Measurements from ENCODE around the gene ZIM2. TPM values are rescaled to one million over a fixed set of nuclear protein-coding genes. Genes with fewer than 3 reads are reported as not detected.

ZIM2 gene
- total and polyA plus RNA-seq, 2 experiments from 2014 or later = not detected

DNA sequence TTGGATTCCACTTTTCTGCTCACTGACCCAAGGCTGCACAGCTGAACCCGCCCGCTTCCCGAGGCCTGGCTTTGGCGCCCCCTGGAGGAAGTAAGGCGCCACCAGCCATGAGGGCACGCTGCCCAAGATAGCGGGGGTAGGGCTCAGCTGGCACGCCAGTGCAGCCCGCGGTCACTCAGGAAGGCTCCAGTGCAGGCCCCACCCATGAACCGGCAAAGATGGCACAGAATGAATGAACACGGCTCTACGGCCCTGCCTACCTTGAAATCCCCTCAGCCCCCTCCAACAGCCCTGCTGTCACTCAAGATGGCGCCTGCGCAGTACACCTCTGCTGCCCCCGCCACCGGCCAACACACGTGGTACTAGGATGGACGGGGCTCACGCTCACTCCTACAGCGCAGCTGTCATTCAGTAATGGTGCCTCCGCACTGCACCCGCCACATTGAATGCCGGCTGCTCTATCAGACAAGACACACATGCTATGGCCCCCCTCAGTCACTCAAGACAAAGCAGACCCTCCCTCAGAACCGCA, 3.0 kb downstream of the ZIM2 start:
- Histone ChIP-seq H3K27me3 (ENCODE audit: insufficient read depth) (no peaks in the 10 kb centered on the region), H3K4me3 (no peak overlapping the region), H3K4me1 (ENCODE audit: insufficient read depth) (no peaks in the 10 kb centered on the region), H3K79me2 (replicated peaks; ENCODE audit: insufficient read depth) (no peaks in the 10 kb centered on the region), H2AFZ (no peak overlapping the region), H3K27ac (ENCODE audit: low read depth) (no peak overlapping the region), H3K9me2 (ENCODE audit: insufficient read depth) (no peaks in the 10 kb centered on the region), H4K20me1 (replicated peaks; ENCODE audit: insufficient read depth) (no peaks in the 10 kb centered on the region), H3F3A (replicated peaks; ENCODE audit: low read depth) (no peaks in the 10 kb centered on the region), H3K4me2 (no peak overlapping the region), H3K36me3 (ENCODE audit: insufficient read depth) (peaks cover 3% of the 10 kb centered on the region; the same call in 1 of the 2 replicates)
- Mint-ChIP-seq H3K9me3 (peaks cover 86% of the 10 kb centered on the region), H3K27me3 (ENCODE audit: insufficient read depth, low read depth, poor library complexity) (peaks cover 8% of the 10 kb centered on the region), H3K36me3 (ENCODE audit: low read depth) (peaks cover 61% of the 10 kb centered on the region), H3K27ac (no peak overlapping the region), H3K4me1 (no peaks in the 10 kb centered on the region), H3K4me3 (no peak overlapping the region)
- DNase-seq (ENCODE audit: low spot score) (no peak), ATAC-seq (no peak)
- no peak for TF ChIP-seq NANOG (IDR thresholded peaks at IDR 0.05; ENCODE audit: borderline replicate concordance)
- no peak for TF ChIP-seq JUNB (IDR thresholded peaks at IDR 0.05; ENCODE audit: unreplicated experiment)
- no peak for TF ChIP-seq POLR2AphosphoS5 (IDR thresholded peaks at IDR 0.05; ENCODE audit: low read depth)
- TF ChIP-seq, protein P1, sequence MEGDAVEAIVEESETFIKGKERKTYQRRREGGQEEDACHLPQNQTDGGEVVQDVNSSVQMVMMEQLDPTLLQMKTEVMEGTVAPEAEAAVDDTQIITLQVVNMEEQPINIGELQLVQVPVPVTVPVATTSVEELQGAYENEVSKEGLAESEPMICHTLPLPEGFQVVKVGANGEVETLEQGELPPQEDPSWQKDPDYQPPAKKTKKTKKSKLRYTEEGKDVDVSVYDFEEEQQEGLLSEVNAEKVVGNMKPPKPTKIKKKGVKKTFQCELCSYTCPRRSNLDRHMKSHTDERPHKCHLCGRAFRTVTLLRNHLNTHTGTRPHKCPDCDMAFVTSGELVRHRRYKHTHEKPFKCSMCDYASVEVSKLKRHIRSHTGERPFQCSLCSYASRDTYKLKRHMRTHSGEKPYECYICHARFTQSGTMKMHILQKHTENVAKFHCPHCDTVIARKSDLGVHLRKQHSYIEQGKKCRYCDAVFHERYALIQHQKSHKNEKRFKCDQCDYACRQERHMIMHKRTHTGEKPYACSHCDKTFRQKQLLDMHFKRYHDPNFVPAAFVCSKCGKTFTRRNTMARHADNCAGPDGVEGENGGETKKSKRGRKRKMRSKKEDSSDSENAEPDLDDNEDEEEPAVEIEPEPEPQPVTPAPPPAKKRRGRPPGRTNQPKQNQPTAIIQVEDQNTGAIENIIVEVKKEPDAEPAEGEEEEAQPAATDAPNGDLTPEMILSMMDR (conservative IDR thresholded peaks at IDR 0.05; ENCODE audit: low read depth in 2 of 2) = peak; percentile 7 to 26; a peak in 1 of 4 replicates
- TF ChIP-seq, protein P2, sequence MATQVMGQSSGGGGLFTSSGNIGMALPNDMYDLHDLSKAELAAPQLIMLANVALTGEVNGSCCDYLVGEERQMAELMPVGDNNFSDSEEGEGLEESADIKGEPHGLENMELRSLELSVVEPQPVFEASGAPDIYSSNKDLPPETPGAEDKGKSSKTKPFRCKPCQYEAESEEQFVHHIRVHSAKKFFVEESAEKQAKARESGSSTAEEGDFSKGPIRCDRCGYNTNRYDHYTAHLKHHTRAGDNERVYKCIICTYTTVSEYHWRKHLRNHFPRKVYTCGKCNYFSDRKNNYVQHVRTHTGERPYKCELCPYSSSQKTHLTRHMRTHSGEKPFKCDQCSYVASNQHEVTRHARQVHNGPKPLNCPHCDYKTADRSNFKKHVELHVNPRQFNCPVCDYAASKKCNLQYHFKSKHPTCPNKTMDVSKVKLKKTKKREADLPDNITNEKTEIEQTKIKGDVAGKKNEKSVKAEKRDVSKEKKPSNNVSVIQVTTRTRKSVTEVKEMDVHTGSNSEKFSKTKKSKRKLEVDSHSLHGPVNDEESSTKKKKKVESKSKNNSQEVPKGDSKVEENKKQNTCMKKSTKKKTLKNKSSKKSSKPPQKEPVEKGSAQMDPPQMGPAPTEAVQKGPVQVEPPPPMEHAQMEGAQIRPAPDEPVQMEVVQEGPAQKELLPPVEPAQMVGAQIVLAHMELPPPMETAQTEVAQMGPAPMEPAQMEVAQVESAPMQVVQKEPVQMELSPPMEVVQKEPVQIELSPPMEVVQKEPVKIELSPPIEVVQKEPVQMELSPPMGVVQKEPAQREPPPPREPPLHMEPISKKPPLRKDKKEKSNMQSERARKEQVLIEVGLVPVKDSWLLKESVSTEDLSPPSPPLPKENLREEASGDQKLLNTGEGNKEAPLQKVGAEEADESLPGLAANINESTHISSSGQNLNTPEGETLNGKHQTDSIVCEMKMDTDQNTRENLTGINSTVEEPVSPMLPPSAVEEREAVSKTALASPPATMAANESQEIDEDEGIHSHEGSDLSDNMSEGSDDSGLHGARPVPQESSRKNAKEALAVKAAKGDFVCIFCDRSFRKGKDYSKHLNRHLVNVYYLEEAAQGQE (IDR thresholded peaks at IDR 0.05; ENCODE audit: unreplicated experiment) = no peak

DNA sequence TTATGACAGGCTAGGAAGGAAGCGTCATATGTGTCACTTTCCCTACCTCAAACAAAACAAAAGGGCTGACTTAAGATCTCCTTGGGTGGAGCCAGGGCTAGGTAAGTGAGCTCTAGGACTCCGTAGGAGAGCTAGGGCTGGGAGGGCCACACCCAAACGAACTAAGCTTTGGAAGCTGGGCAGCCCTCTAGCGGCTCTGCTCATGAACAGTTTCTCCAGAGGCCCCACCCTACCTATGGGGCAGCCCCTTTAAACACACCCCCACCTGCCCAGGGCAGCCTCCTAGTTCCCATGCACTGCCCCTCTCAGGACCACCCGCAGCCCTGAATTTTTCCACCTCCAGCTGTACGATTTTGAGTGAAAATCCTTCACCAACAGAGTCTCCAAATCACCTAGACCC, 3.5 kb downstream of the ZIM2 start:
- Mint-ChIP-seq H3K4me1 (no peaks in the 10 kb centered on the region), H3K27me3 (ENCODE audit: insufficient read depth, low read depth, poor library complexity) (peaks cover 8% of the 10 kb centered on the region)
- TF ChIP-seq, protein P3, sequence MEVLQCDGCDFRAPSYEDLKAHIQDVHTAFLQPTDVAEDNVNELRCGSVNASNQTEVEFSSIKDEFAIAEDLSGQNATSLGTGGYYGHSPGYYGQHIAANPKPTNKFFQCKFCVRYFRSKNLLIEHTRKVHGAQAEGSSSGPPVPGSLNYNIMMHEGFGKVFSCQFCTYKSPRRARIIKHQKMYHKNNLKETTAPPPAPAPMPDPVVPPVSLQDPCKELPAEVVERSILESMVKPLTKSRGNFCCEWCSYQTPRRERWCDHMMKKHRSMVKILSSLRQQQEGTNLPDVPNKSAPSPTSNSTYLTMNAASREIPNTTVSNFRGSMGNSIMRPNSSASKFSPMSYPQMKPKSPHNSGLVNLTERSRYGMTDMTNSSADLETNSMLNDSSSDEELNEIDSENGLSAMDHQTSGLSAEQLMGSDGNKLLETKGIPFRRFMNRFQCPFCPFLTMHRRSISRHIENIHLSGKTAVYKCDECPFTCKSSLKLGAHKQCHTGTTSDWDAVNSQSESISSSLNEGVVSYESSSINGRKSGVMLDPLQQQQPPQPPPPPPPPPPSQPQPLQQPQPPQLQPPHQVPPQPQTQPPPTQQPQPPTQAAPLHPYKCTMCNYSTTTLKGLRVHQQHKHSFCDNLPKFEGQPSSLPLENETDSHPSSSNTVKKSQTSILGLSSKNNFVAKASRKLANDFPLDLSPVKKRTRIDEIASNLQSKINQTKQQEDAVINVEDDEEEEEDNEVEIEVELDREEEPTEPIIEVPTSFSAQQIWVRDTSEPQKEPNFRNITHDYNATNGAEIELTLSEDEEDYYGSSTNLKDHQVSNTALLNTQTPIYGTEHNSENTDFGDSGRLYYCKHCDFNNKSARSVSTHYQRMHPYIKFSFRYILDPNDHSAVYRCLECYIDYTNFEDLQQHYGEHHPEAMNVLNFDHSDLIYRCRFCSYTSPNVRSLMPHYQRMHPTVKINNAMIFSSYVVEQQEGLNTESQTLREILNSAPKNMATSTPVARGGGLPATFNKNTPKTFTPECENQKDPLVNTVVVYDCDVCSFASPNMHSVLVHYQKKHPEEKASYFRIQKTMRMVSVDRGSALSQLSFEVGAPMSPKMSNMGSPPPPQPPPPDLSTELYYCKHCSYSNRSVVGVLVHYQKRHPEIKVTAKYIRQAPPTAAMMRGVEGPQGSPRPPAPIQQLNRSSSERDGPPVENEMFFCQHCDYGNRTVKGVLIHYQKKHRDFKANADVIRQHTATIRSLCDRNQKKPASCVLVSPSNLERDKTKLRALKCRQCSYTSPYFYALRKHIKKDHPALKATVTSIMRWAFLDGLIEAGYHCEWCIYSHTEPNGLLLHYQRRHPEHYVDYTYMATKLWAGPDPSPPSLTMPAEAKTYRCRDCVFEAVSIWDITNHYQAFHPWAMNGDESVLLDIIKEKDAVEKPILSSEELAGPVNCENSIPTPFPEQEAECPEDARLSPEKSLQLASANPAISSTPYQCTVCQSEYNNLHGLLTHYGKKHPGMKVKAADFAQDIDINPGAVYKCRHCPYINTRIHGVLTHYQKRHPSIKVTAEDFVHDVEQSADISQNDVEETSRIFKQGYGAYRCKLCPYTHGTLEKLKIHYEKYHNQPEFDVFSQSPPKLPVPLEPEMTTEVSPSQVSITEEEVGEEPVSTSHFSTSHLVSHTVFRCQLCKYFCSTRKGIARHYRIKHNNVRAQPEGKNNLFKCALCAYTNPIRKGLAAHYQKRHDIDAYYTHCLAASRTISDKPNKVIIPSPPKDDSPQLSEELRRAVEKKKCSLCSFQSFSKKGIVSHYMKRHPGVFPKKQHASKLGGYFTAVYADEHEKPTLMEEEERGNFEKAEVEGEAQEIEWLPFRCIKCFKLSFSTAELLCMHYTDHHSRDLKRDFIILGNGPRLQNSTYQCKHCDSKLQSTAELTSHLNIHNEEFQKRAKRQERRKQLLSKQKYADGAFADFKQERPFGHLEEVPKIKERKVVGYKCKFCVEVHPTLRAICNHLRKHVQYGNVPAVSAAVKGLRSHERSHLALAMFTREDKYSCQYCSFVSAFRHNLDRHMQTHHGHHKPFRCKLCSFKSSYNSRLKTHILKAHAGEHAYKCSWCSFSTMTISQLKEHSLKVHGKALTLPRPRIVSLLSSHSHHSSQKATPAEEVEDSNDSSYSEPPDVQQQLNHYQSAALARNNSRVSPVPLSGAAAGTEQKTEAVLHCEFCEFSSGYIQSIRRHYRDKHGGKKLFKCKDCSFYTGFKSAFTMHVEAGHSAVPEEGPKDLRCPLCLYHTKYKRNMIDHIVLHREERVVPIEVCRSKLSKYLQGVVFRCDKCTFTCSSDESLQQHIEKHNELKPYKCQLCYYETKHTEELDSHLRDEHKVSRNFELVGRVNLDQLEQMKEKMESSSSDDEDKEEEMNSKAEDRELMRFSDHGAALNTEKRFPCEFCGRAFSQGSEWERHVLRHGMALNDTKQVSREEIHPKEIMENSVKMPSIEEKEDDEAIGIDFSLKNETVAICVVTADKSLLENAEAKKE (CRISPR knock-in tag; IDR thresholded peaks at IDR 0.05) = no peak
- TF ChIP-seq, protein P4, sequence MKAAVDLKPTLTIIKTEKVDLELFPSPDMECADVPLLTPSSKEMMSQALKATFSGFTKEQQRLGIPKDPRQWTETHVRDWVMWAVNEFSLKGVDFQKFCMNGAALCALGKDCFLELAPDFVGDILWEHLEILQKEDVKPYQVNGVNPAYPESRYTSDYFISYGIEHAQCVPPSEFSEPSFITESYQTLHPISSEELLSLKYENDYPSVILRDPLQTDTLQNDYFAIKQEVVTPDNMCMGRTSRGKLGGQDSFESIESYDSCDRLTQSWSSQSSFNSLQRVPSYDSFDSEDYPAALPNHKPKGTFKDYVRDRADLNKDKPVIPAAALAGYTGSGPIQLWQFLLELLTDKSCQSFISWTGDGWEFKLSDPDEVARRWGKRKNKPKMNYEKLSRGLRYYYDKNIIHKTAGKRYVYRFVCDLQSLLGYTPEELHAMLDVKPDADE (IDR thresholded peaks at IDR 0.05) = no peak
- no peak for TF ChIP-seq POLR2AphosphoS5 (IDR thresholded peaks at IDR 0.05; ENCODE audit: low read depth)
- no peak for TF ChIP-seq EZH2 (IDR thresholded peaks at IDR 0.05; ENCODE audit: low read depth, unreplicated experiment)
- TF ChIP-seq JUNB (IDR thresholded peaks at IDR 0.05; ENCODE audit: unreplicated experiment) = no peak
- TF ChIP-seq CREB1 (CRISPR knock-in tag; IDR thresholded peaks at IDR 0.05; ENCODE audit: low read depth) = no peak

More for the DNA sequence above, 3.5 kb downstream of the ZIM2 start:
- H3K27me3 ChIP-seq (ENCODE audit: insufficient read depth) = no peaks in the 10 kb centered on the region
- no peak for DNase-seq (ENCODE audit: low spot score)
- H3K79me2 ChIP-seq (replicated peaks; ENCODE audit: insufficient read depth) = no peaks in the 10 kb centered on the region
- no peak overlapping the region for H3K4me3 Mint-ChIP-seq
- H3K4me1 ChIP-seq (ENCODE audit: insufficient read depth) = no peaks in the 10 kb centered on the region
- no peak for ATAC-seq
- H3K27ac ChIP-seq (ENCODE audit: low read depth) = no peak overlapping the region
- H3K4me3 ChIP-seq = no peak overlapping the region
- no peaks in the 10 kb centered on the region for H4K20me1 ChIP-seq (replicated peaks; ENCODE audit: insufficient read depth)
- no peak overlapping the region for H3K4me2 ChIP-seq
- peaks cover 92% of the 10 kb centered on the region for H3K9me3 Mint-ChIP-seq
- H3K36me3 ChIP-seq (ENCODE audit: insufficient read depth) = peaks cover 3% of the 10 kb centered on the region; the same call in 1 of the 2 replicates
- H2AFZ ChIP-seq = no peak overlapping the region
- no peak overlapping the region for H3K27ac Mint-ChIP-seq
- H3F3A ChIP-seq (replicated peaks; ENCODE audit: low read depth) = no peaks in the 10 kb centered on the region
- H3K9me2 ChIP-seq (ENCODE audit: insufficient read depth) = no peaks in the 10 kb centered on the region
- peaks cover 65% of the 10 kb centered on the region for H3K36me3 Mint-ChIP-seq (ENCODE audit: low read depth)
